ENCODE results near the gene GOLGA6L4. TPM values are rescaled to one million over a fixed set of nuclear protein-coding genes. Genes with fewer than 3 reads are reported as not detected.
"Not testable (repeated sequence)": the region's sequence is repeated elsewhere in the genome, so short reads cannot be mapped to it uniquely, and the experiment has no call there.

GOLGA6L4 gene
- total RNA-seq, result 1.7 and 2.0 TPM in 2 replicates

DNA sequence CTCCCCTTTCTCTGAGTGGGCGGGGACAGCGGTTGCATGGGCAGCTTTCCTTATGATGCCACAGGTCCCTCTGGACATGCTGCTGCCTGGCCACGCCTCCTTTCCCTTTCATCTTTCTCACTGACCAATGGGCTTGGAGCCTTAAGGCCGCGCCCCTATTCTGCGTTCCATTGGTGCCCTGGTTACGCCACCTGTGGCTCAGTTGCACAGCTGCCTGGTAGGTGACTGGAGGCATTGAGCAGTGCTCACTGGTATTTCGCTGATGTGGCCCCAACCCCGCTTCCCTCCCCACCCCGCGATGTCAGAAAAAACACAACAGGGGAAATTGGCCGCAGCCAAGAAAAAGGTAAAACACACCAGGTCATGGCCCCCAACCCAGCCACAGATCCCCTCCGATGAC lies at the start of gene GOLGA6L4:
GOLGA6L4 (plus strand) TSS at position 201 of the 400 bp plus-strand sequence; CDS start at position 263, 62 bp downstream.
- DNase-seq, result not testable (repeated sequence)

DNA sequence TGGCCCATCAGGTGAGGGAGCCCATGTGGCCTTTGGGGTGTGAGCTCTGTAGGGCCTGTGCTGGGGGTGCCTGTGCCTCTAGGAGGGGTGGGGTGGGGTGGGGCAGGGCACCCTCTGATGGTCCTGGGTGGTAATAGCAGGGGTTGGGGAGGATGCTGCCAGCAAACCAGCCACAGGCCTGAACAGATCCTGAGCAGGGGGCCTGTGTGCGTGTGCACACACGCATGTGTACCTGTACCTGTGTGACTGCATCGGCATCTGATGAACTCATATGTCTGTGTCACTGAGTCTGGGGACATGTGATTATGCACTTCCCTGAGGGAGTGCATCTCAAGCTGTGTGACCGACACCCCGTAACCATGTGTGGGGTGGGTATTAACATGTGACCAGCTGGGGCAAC lies 42.6 kb upstream of the GOLGA6L4 start:
- not testable (repeated sequence) for DNase-seq

GRCh38 chr15:84195603-84196002 lies 40.0 kb upstream of the GOLGA6L4 start:
- DNase-seq, result not testable (repeated sequence)

DNA sequence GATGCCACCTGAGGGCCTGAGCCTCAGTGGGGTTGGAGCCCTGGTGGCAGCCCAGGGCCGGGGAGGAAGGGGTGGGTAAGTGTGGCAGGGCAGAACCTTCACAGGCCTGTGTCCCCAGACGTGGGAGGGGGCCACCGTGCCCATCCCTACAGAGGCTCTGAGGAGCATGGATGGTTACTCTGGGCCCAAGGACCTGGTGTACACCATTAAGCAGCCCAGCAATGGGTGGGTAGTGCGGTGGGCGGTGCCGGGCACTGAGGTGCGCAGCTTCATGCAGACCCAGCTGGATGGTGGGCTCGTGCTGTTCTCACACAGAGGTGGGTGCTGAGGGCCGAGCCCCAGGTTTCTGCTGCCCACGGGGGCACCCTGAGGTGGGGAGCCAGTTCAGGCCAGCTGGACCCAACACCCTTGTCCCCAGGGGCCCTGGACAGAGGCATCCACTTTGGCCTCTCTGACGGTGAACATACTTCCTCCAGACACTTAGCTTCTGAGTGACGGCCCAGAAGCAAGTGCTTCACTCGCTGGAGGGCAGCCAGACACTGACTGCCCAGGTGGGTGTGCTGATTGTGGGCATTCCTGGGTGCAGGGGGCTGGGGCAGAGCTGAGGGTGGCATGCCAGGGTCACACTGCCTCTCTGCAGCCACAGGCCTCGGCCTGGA lies 38.9 kb upstream of the GOLGA6L4 start:
- not testable (repeated sequence) for DNase-seq

GRCh38 chr15:84199865-84200264 lies 35.7 kb upstream of the GOLGA6L4 start:
- DNase-seq, result not testable (repeated sequence)

DNA sequence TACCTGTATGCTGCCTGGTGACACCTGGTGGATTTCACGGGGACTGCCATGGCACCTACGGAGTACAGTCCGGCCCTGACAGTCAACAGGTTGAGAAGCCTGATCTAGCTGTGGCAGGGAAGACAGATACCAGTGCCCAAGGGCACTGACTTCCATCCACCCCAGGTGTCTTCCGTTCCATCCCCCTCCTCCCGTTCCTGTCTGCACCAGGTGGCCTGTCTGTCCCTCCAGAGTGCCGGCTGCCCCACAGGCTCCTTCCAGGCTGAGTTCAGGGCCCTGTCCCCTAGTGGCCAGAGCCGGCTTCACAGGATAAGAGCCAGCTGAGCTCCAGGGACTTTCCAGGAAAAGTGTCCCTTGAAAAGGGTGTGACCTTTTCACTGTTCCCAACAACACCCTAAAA lies 10.9 kb downstream of the GOLGA6L4 start:
- DNase-seq, result not testable (repeated sequence)

Measured in dermis blood vessel endothelial cell (primary cell).